NCI-H1930 (cell line): ENCODE results near the gene KMT2B.

ENCODE experiments used
- DNase-seq, 2 experiments: peaks; one replicate each; lab custom pipeline; 2025; lab: John Stamatoyannopoulos, UW

KMT2B gene

GRCh38 chr19:35742121-35742724, 24.4 kb downstream of the KMT2B start, which contains the start of gene IGFLR1:
IGFLR1 (minus strand) TSS chr19:35742452; CDS start chr19:35741180, 1,272 bp downstream.
- DNase-seq: no peak

DNA sequence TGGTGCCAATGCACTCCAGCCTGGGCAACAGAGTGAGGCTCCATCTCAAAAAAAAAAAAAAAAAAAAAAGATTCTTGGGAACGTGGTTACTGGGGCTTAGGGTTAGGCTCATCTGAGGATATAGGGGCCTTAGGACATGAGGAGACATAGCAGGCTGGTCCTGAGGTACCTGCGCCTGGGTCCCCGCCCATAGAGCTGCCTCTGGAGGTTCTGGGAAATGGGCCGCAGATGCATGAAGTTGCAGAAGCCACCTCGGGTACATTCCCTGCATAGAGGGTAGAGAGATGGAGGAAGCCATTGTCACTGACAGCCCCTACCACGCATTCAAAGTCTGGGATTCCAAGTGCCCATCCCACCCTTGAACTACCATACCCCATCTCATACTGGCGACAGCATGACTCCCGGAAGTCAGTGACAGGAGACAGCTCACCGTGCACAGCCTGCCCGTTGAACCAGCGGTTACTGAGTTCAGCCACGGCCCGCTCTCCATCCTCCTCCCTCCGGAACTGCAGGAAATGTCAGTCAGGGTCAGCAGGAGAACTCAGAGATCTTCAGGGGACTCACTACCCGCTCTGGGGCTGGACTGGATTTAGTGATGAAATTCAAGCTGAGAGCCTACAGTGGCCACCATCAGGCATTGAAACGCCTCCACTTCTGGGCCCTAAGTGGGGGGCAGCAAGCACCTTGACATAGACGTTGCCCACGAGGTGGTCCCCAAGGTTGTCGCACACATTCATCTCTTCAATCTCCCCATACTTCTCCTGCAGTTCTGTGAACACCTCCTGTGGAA, 26.0 kb downstream of the KMT2B start:
- no peak for DNase-seq

GRCh38 chr19:35744430-35745327, 26.9 kb downstream of the KMT2B start:
- peak; percentile 96 to 97 for DNase-seq

DNA sequence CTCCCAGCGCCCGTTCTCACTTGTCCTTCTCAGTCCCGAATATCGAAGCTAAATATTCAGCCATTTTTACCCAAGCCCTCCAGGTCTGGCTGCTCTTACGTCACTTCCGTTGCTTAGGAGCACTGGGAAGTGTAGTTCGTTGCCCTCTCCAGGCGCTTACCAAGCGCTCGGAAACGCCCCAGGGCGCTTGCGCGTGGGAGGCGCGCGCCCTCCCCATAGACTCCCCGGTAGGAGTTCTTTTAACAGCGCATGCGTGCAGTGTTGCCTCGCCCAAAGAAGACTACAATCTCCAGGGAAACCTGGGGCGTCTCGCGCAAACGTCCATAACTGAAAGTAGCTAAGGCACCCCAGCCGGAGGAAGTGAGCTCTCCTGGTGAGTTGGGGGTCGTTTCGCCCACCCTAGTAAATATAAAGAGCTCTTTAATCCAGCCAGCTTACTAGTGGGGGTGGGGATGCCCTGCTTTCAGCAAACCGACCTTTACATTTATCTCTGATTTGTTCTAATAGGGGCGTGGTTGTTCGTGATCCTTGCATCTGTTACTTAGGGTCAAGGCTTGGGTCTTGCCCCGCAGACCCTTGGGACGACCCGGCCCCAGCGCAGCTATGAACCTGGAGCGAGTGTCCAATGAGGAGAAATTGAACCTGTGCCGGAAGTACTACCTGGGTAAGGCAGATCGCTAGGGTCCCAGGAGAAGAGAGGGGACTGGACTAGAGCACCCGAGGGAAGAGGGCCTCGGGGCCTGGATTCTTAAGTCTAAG, 27.7 kb downstream of the KMT2B start, which contains the start of the genes PSENEN and U2AF1L4:
PSENEN (plus strand) TSS at position 324 of the 759 bp plus-strand sequence; CDS start at position 604, 280 bp downstream.
U2AF1L4 (minus strand) TSS at position 91 of the 759 bp plus-strand sequence; CDS start at position 64, 27 bp downstream.
- DNase-seq: peak; percentile 100

DNA sequence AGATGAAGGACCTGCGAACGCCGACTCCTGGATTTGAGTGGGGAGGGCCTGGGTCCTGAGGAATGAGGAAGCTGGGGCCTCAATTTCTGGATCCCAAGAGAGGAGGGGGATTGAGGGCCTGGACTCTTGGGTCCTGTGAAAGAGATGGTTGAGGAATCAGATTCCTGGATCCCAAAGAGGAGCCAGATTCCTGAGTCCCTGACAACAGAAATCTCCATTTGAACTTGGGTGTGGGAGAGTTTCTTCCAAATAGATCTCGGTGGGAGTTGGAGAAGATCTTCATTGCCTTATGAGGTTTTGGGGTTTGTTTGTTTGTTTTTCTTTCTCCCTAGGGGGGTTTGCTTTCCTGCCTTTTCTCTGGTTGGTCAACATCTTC, 28.3 kb downstream of the KMT2B start:
- DNase-seq: no peak

DNA sequence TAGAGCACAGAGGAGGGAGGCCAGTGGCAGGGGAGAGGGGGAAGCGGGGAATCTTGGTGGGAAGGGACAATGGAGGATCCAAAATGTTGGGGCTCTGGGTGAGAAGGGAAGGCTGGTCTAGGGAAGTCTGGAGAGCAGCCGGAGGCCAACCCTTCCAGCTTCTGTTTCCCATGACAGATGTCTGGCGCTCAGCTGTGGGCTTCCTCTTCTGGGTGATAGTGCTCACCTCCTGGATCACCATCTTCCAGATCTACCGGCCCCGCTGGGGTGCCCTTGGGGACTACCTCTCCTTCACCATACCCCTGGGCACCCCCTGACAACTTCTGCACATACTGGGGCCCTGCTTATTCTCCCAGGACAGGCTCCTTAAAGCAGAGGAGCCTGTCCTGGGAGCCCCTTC, 28.7 kb downstream of the KMT2B start:
- DNase-seq: no peak

DNA sequence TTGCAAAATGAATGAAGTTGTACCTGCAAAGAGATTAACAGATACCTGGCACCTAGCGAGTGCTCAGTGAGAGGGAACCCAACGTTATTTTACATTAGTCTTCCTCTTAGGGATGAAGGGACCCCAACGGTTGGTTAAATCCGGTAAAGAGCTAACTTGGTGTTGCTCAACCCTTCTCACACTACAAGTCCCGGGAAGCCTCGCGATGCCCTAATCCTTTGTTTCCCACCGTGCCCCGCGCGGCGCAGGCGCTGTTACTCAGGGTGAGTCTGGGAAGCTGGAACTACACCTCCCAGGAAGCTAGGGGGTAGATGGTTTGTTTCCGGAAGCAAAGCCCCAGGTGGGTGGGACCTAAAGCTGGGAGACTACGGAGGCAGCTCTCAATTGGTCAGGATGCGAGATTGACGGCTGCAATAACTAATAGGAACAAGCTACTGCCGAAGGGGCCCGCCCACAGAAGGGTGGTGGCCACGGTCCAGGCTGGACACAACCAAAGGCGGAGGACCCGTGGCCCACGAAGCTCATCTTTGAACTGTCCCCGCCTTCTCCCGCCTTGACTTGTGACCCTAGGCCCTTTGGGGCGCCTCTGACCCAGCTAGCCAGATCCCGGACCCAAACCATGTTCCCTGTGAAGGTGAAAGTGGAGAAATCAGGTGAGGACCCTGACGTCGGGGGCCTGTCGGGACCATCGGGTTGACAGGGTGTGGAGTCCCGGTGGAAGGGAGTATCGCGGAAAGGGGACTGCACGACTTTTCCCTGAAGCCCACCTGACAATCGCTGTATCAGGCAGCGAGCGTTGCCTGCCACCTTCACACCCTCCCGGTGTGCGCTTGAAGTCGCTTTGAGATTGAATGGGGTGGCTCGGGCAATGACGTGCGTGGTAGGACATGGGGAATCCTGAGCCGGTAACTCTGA, 30.6 kb downstream of the KMT2B start, which contains the start of gene LIN37:
LIN37 (plus strand) TSS at position 471 of the 915 bp plus-strand sequence; CDS start at position 620, 149 bp downstream.
- peak; percentile 100 for DNase-seq

DNA sequence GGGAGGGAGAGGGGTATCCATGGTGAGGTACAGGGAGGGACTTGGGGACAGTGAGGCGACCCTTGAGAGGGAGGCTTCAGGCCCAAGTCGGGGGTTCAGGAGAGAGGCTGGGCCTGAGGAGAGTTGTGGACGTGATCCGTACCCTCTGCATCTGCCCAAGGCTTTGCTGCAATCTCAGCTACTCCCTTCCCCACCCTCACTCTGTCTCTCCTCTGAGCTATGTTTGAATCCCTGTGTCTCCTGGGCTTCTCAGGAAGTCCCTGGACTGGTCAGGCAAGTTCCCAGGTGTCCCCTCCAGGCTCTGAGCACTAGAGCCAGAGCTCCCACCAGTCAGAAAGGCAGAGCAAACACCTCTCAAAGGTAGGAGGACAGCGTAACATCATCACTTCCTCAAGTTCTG, 32.4 kb downstream of the KMT2B start:
- no peak for DNase-seq

GRCh38 chr19:35751839-35752745, 34.3 kb downstream of the KMT2B start:
- DNase-seq: no peak

- no peak for DNase-seq
Measured at GRCh38 chr19:35752746-35753350, 35.0 kb downstream of the KMT2B start.

DNA sequence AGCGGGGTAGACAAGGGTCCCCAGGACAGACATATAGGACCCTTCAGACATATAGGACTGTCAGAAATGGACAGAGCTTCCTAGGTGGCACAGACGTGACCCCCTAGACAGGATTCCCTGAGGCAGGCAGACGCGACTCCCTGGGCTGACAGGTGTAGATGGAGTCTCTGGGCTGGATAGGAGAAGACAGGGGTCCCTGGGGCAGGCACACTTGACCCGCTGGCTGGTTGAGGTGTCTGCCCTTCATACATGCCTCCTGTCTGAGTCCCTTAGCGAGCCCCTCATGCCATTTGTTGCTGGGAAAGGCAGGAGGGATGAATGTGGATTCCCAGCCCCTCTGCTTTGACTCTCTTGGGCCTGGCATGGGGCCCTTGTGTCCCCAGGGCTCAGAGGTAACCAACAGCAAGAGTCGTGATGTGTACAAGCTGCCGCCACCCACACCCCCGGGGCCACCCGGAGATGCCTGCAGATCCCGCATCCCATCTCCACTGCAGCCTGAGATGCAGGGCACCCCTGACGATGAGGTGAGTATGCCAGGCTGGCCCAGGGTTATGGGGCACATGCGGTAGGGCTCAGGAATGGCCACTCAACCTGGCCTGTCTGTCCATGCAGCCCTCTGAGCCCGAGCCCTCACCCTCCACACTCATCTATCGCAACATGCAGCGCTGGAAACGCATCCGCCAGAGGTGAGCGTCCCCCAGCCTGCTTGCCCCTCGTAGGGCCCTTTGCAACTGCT, 36.0 kb downstream of the KMT2B start:
- DNase-seq: no peak

- DNase-seq: no peak
Measured at GRCh38 chr19:35754370-35755130, 36.7 kb downstream of the KMT2B start.

- DNase-seq: no peak
Measured at GRCh38 chr19:35755131-35755549, 37.3 kb downstream of the KMT2B start.

GRCh38 chr19:35755550-35756376, 38.0 kb downstream of the KMT2B start:
- no peak for DNase-seq

DNA sequence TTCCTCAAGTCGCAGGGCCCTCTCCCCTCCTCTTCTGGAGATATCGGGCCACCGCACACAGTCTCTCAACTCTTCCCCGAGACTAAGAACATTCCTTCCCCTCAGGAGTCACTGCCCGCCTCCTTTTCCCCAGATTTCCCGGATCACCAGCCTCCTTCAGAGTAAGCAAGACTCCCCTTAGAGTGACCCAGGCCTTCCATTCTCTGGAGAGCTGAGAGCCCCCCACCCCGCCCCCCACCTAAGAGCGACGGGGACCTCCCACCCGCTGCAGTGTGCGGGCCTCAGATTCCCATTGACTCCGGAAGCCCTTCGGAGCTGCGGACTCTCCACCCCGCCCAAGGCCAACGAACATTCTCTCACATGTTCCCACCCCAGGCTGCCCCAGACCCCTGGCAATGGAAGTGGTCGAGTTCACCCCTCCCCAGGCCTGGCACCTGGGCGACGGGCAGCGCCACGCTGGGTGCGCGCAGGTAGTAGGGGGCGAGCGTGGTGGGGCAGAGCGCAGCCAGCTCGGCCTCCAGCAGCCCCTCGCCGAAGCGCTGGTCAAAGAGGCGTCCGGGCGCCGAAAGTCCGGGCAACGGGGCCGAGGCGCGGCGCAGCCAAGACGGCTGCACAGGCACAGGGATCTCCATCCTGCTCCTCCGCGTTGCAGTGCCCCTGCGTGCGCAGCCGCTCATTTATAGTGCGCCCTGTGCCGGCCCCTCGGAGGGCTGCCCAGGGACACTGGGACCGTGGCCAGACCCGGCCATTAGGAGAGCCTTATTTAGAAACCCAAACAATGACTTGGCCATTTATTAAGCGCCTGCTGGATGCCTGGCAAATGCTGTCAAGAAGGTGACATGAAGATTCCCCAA, 38.8 kb downstream of the KMT2B start, which contains the start of gene HSPB6:
HSPB6 (minus strand) TSS at position 653 of the 854 bp plus-strand sequence; CDS start at position 632, 21 bp downstream.
- no peak for DNase-seq
